Measurements from ENCODE around the gene GAS2L2. TPM values are rescaled to one million over a fixed set of nuclear protein-coding genes. Genes with fewer than 3 reads are reported as not detected.

The GAS2L2 gene
- total RNA-seq, 1 donor from 2014 or later: 0.22 TPM

GRCh38 chr17:35778641-35779196 lies 25.7 kb upstream of the GAS2L2 start:
- H3K9me3 Mint-ChIP-seq: no peaks in the 10 kb centered on the region
- no peak for DNase-seq (ENCODE audit: extremely low spot score, unreplicated experiment)
- TF ChIP-seq CTCF (conservative IDR thresholded peaks at IDR 0.05): no peak
- peaks cover 19% of the 10 kb centered on the region for H3K27me3 Mint-ChIP-seq
- H3K4me1 Mint-ChIP-seq (ENCODE audit: unreplicated experiment): peaks cover 23% of the 10 kb centered on the region
- H3K36me3 Mint-ChIP-seq: no peaks in the 10 kb centered on the region
- no peak overlapping the region for H3K27ac Mint-ChIP-seq
- no peak overlapping the region for H3K4me3 Mint-ChIP-seq

- H3K9me3 Mint-ChIP-seq: no peaks in the 10 kb centered on the region
- H3K27me3 Mint-ChIP-seq: peaks cover 17% of the 10 kb centered on the region
- H3K36me3 Mint-ChIP-seq: no peaks in the 10 kb centered on the region
- no peak for TF ChIP-seq CTCF (conservative IDR thresholded peaks at IDR 0.05)
- H3K4me1 Mint-ChIP-seq (ENCODE audit: unreplicated experiment): peaks cover 26% of the 10 kb centered on the region
- no peak overlapping the region for H3K27ac Mint-ChIP-seq
- DNase-seq (ENCODE audit: extremely low spot score, unreplicated experiment): no peak
- no peak overlapping the region for H3K4me3 Mint-ChIP-seq
These were observed 22.5 kb upstream of the GAS2L2 start for GRCh38 chr17:35775583-35775982.

- Mint-ChIP-seq H3K27ac (no peak overlapping the region), H3K9me3 (no peaks in the 10 kb centered on the region), H3K36me3 (no peaks in the 10 kb centered on the region), H3K4me1 (ENCODE audit: unreplicated experiment) (peaks cover 26% of the 10 kb centered on the region), H3K4me3 (no peak overlapping the region), H3K27me3 (peaks cover 17% of the 10 kb centered on the region)
- no peak for TF ChIP-seq CTCF (conservative IDR thresholded peaks at IDR 0.05)
- no peak for DNase-seq (ENCODE audit: extremely low spot score, unreplicated experiment)
These were observed 22.0 kb upstream of the GAS2L2 start for GRCh38 chr17:35775039-35775438.

- DNase-seq (ENCODE audit: extremely low spot score, unreplicated experiment): no peak
- Mint-ChIP-seq H3K4me1 (ENCODE audit: unreplicated experiment) (peaks cover 26% of the 10 kb centered on the region), H3K9me3 (no peaks in the 10 kb centered on the region), H3K36me3 (no peaks in the 10 kb centered on the region), H3K27me3 (peaks cover 17% of the 10 kb centered on the region), H3K4me3 (peak overlapping the region; percentile 31), H3K27ac (peak overlapping the region; percentile 55)
- TF ChIP-seq CTCF (conservative IDR thresholded peaks at IDR 0.05): no peak
These were observed 21.5 kb upstream of the GAS2L2 start for GRCh38 chr17:35774499-35774898.

- peaks cover 26% of the 10 kb centered on the region for H3K4me1 Mint-ChIP-seq (ENCODE audit: unreplicated experiment)
- DNase-seq (ENCODE audit: extremely low spot score, unreplicated experiment): no peak
- H3K27ac Mint-ChIP-seq: peak overlapping the region; percentile 55
- no peaks in the 10 kb centered on the region for H3K9me3 Mint-ChIP-seq
- H3K4me3 Mint-ChIP-seq: no peak overlapping the region
- peaks cover 15% of the 10 kb centered on the region for H3K27me3 Mint-ChIP-seq
- no peaks in the 10 kb centered on the region for H3K36me3 Mint-ChIP-seq
- no peak for TF ChIP-seq CTCF (conservative IDR thresholded peaks at IDR 0.05)
These were observed 20.8 kb upstream of the GAS2L2 start for GRCh38 chr17:35773679-35774425.

Measured in type B pancreatic cell (in vitro differentiated cells).